Measurements from ENCODE around the gene HPS1. TPM values are rescaled to one million over a fixed set of nuclear protein-coding genes. Genes with fewer than 3 reads are reported as not detected.

The HPS1 gene
- total and polyA plus RNA-seq, 2 of the 8 experiments (the other 6 are each of a cell fraction or from before 2014, with no cell fraction given): 38.7 to 61.7 TPM

- TF ChIP-seq, protein P1, sequence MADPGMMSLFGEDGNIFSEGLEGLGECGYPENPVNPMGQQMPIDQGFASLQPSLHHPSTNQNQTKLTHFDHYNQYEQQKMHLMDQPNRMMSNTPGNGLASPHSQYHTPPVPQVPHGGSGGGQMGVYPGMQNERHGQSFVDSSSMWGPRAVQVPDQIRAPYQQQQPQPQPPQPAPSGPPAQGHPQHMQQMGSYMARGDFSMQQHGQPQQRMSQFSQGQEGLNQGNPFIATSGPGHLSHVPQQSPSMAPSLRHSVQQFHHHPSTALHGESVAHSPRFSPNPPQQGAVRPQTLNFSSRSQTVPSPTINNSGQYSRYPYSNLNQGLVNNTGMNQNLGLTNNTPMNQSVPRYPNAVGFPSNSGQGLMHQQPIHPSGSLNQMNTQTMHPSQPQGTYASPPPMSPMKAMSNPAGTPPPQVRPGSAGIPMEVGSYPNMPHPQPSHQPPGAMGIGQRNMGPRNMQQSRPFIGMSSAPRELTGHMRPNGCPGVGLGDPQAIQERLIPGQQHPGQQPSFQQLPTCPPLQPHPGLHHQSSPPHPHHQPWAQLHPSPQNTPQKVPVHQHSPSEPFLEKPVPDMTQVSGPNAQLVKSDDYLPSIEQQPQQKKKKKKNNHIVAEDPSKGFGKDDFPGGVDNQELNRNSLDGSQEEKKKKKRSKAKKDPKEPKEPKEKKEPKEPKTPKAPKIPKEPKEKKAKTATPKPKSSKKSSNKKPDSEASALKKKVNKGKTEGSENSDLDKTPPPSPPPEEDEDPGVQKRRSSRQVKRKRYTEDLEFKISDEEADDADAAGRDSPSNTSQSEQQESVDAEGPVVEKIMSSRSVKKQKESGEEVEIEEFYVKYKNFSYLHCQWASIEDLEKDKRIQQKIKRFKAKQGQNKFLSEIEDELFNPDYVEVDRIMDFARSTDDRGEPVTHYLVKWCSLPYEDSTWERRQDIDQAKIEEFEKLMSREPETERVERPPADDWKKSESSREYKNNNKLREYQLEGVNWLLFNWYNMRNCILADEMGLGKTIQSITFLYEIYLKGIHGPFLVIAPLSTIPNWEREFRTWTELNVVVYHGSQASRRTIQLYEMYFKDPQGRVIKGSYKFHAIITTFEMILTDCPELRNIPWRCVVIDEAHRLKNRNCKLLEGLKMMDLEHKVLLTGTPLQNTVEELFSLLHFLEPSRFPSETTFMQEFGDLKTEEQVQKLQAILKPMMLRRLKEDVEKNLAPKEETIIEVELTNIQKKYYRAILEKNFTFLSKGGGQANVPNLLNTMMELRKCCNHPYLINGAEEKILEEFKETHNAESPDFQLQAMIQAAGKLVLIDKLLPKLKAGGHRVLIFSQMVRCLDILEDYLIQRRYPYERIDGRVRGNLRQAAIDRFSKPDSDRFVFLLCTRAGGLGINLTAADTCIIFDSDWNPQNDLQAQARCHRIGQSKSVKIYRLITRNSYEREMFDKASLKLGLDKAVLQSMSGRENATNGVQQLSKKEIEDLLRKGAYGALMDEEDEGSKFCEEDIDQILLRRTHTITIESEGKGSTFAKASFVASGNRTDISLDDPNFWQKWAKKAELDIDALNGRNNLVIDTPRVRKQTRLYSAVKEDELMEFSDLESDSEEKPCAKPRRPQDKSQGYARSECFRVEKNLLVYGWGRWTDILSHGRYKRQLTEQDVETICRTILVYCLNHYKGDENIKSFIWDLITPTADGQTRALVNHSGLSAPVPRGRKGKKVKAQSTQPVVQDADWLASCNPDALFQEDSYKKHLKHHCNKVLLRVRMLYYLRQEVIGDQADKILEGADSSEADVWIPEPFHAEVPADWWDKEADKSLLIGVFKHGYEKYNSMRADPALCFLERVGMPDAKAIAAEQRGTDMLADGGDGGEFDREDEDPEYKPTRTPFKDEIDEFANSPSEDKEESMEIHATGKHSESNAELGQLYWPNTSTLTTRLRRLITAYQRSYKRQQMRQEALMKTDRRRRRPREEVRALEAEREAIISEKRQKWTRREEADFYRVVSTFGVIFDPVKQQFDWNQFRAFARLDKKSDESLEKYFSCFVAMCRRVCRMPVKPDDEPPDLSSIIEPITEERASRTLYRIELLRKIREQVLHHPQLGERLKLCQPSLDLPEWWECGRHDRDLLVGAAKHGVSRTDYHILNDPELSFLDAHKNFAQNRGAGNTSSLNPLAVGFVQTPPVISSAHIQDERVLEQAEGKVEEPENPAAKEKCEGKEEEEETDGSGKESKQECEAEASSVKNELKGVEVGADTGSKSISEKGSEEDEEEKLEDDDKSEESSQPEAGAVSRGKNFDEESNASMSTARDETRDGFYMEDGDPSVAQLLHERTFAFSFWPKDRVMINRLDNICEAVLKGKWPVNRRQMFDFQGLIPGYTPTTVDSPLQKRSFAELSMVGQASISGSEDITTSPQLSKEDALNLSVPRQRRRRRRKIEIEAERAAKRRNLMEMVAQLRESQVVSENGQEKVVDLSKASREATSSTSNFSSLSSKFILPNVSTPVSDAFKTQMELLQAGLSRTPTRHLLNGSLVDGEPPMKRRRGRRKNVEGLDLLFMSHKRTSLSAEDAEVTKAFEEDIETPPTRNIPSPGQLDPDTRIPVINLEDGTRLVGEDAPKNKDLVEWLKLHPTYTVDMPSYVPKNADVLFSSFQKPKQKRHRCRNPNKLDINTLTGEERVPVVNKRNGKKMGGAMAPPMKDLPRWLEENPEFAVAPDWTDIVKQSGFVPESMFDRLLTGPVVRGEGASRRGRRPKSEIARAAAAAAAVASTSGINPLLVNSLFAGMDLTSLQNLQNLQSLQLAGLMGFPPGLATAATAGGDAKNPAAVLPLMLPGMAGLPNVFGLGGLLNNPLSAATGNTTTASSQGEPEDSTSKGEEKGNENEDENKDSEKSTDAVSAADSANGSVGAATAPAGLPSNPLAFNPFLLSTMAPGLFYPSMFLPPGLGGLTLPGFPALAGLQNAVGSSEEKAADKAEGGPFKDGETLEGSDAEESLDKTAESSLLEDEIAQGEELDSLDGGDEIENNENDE (IDR thresholded peaks at IDR 0.05; ENCODE audit: insufficient replicate concordance, low read length): no peak
- TF ChIP-seq TBP (IDR thresholded peaks at IDR 0.05; ENCODE audit: low read depth, low read length): no peak
Measured at GRCh38 chr10:98382691-98383101, 64.0 kb downstream of the HPS1 start (continued).

All from H1 (cell line).